ENCODE data around the gene SLC44A3.

SLC44A3 gene

GRCh38 chr1:94812985-94813384 lies 7.2 kb upstream of the SLC44A3 start:
- Histone ChIP-seq H3K79me2 (ENCODE audit: insufficient read depth, low read depth) (no peaks in the 10 kb centered on the region), H3K27me3 (ENCODE audit: insufficient read depth, low read depth) (no peaks in the 10 kb centered on the region), H4K20me1 (ENCODE audit: insufficient read depth) (no peaks in the 10 kb centered on the region), H2AFZ (ENCODE audit: low read depth) (no peak overlapping the region), H3K4me2 (no peak overlapping the region), H3K27ac (no peak overlapping the region), H3K9ac (no peak overlapping the region), H3K36me3 (ENCODE audit: insufficient read depth) (no peaks in the 10 kb centered on the region), H3K4me3 (IDR thresholded peaks at IDR 0.05; ENCODE audit: insufficient read depth, low read depth, low read length) (no peak overlapping the region), H3K4me1 (ENCODE audit: low read depth, poor library complexity, severe bottlenecking) (no peaks in the 10 kb centered on the region)
- no peak for TF ChIP-seq CTCF (conservative IDR thresholded peaks at IDR 0.05; ENCODE audit: low read depth, low read length)

GRCh38 chr1:94816030-94816429 lies 4.1 kb upstream of the SLC44A3 start:
- no peaks in the 10 kb centered on the region for H3K27me3 ChIP-seq (ENCODE audit: insufficient read depth, low read depth)
- no peak overlapping the region for H3K9ac ChIP-seq
- no peak overlapping the region for H3K27ac ChIP-seq
- H3K36me3 ChIP-seq (ENCODE audit: insufficient read depth): no peaks in the 10 kb centered on the region
- no peaks in the 10 kb centered on the region for H4K20me1 ChIP-seq (ENCODE audit: insufficient read depth)
- no peak overlapping the region for H3K4me2 ChIP-seq
- no peak overlapping the region for H2AFZ ChIP-seq (ENCODE audit: low read depth)
- no peaks in the 10 kb centered on the region for H3K4me1 ChIP-seq (ENCODE audit: low read depth, poor library complexity, severe bottlenecking)
- no peaks in the 10 kb centered on the region for H3K79me2 ChIP-seq (ENCODE audit: insufficient read depth, low read depth)
- TF ChIP-seq CTCF (conservative IDR thresholded peaks at IDR 0.05; ENCODE audit: low read depth, low read length): no peak
- no peak overlapping the region for H3K4me3 ChIP-seq (IDR thresholded peaks at IDR 0.05; ENCODE audit: insufficient read depth, low read depth, low read length)

GRCh38 chr1:94817712-94818111 lies 2.4 kb upstream of the SLC44A3 start:
- Histone ChIP-seq H3K9ac (no peak overlapping the region), H2AFZ (ENCODE audit: low read depth) (no peak overlapping the region), H3K4me3 (IDR thresholded peaks at IDR 0.05; ENCODE audit: insufficient read depth, low read depth, low read length) (no peak overlapping the region), H3K4me2 (no peak overlapping the region), H3K4me1 (ENCODE audit: low read depth, poor library complexity, severe bottlenecking) (no peaks in the 10 kb centered on the region), H3K27ac (no peak overlapping the region), H3K27me3 (ENCODE audit: insufficient read depth, low read depth) (no peaks in the 10 kb centered on the region), H3K36me3 (ENCODE audit: insufficient read depth) (no peaks in the 10 kb centered on the region), H4K20me1 (ENCODE audit: insufficient read depth) (no peaks in the 10 kb centered on the region), H3K79me2 (ENCODE audit: insufficient read depth, low read depth) (no peaks in the 10 kb centered on the region)
- TF ChIP-seq CTCF (conservative IDR thresholded peaks at IDR 0.05; ENCODE audit: low read depth, low read length): no peak

GRCh38 chr1:94819238-94819944 lies 766 bp upstream of the SLC44A3 start:
- H3K36me3 ChIP-seq (ENCODE audit: insufficient read depth): no peaks in the 10 kb centered on the region
- H3K9ac ChIP-seq: no peak overlapping the region
- no peaks in the 10 kb centered on the region for H3K27me3 ChIP-seq (ENCODE audit: insufficient read depth, low read depth)
- H4K20me1 ChIP-seq (ENCODE audit: insufficient read depth): no peaks in the 10 kb centered on the region
- no peak overlapping the region for H2AFZ ChIP-seq (ENCODE audit: low read depth)
- no peak overlapping the region for H3K27ac ChIP-seq
- no peak for TF ChIP-seq CTCF (conservative IDR thresholded peaks at IDR 0.05; ENCODE audit: low read depth, low read length)
- H3K4me2 ChIP-seq: no peak overlapping the region
- no peak overlapping the region for H3K4me3 ChIP-seq (IDR thresholded peaks at IDR 0.05; ENCODE audit: insufficient read depth, low read depth, low read length)
- no peaks in the 10 kb centered on the region for H3K79me2 ChIP-seq (ENCODE audit: insufficient read depth, low read depth)
- H3K4me1 ChIP-seq (ENCODE audit: low read depth, poor library complexity, severe bottlenecking): no peaks in the 10 kb centered on the region

Data from KMS-11 (cell line).